Measurements from ENCODE around the gene KCNQ1OT1. TPM values are rescaled to one million over a fixed set of nuclear protein-coding genes. Genes with fewer than 3 reads are reported as not detected.

Gene KCNQ1OT1
- total RNA-seq, 1 donor from 2014 or later: 0.51 TPM

DNA sequence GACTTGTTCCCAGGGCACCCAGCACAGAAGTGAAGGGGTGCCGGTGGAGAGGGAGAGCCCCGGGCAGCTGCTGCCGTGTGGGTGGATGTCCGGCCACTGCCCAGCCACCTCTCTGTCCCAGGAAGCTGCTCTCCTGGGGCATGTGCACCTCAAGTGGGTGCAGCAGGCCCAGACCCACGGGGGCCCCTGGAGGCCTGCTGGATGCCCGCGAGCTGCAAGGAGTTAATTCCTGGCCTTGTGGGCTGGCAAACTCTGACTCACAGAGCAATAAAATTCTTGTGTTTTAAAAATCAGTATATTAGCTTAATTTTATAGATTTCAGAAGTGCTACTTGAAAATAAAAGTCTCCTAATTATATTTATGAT, 37.4 kb upstream of the KCNQ1OT1 start:
- no peak for DNase-seq (ENCODE audit: low read depth in 2 of 2)

GRCh38 chr11:2736577-2737225, 36.9 kb upstream of the KCNQ1OT1 start:
- DNase-seq (ENCODE audit: low read depth in 2 of 2): no peak

DNA sequence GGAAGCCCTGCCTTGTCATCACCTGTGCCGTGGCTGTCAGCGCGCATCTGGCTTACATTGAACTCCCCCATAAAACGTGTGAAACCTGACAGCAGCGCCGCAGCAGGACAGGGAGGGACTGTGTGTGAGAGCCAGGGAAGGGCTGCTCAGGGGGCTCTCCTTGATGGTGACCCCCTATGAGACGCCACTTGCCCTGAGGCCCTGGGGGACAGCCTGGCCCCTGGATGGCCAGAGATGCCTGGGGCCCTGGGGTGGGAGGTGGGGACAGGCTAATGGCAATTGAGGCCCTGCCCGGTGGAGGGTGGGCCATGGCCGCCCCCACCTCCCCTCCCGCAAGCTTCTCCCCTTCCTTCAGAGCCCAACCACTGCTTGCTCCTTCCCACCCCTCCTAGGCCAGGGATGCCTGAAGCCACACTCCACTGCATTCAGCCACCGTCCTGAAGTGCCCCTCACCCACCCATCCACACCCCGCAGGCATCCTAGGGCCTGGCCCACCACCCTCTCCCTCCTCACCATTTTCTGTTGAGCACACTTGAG, 35.3 kb upstream of the KCNQ1OT1 start:
- no peak for DNase-seq (ENCODE audit: low read depth in 2 of 2)

GRCh38 chr11:2734181-2735052, 34.6 kb upstream of the KCNQ1OT1 start:
- DNase-seq (ENCODE audit: low read depth in 2 of 2): no peak

DNA sequence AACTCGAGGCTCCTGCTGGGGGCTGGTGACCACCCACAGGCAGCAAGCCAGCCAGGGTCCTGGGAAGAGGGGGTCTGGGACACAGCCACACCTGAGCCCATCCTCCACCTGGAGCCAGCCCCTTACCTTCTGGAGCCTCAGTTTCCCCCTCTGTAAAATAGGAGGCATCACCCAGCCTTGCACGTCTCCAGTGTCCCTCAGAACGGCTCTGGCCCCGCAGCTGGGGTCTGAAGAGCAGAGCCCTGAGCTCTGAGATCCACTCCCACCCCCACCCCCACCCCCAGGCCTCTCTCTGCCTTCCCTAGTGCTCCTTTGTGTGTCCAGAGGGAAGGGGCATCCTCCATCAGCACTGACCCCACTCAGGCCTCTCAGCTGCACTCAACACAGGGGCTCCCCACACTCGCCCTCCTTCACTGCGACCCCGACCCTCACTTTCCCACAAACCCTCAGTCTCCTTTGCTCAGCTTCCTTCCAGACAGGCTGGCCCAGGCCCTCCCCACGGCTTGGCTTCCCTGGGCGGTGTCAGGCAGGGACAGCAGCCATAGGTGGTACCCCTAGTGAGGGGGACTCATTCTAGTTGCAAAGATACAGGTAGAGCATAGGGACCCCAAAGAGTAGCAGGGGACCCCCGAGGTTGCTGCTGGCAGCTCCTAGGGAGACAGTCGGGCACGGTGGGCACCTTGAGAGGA, 33.3 kb upstream of the KCNQ1OT1 start:
- DNase-seq (ENCODE audit: low read depth in 2 of 2): no peak

DNA sequence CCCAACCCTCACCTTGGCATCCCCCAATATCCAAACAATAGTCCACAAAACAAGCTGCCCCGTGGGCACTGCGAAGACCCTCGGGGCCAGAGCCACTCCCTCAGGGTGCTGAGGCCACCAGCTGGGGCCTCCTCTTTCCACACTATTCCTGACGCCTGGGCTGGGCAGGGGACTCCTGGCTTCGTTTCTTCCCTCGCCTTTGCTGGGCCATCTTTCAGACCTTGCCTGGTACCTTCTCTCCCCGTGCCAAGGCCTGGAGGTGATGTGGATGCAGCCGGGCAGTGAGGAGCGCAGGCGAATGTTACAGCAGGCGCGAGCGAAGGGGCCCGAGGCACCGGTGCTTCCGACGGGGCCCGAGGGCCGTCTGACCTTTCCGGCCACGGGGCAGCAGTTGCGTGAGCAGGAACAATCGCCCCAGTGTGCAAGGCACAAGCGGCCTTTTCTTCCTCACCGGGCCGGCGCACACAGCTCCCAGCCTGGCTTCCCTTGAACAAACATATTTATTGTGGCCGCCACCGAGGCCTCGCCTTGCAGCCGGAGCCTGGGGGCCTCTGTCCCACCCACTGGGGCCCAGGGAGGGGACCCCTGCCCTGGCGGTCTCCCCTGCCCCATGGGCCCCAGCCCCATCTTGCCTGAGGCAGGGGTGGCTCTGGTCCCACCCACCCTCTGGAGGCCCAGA, 32.6 kb upstream of the KCNQ1OT1 start:
- DNase-seq (ENCODE audit: low read depth in 2 of 2): no peak

GRCh38 chr11:2731130-2732125, 31.6 kb upstream of the KCNQ1OT1 start:
- no peak for DNase-seq (ENCODE audit: low read depth in 2 of 2)

- DNase-seq (ENCODE audit: low read depth in 2 of 2): no peak
Observed at GRCh38 chr11:2730272-2731129, 30.7 kb upstream of the KCNQ1OT1 start.

GRCh38 chr11:2729841-2730240, 30.0 kb upstream of the KCNQ1OT1 start:
- no peak for DNase-seq (ENCODE audit: low read depth in 2 of 2)

DNA sequence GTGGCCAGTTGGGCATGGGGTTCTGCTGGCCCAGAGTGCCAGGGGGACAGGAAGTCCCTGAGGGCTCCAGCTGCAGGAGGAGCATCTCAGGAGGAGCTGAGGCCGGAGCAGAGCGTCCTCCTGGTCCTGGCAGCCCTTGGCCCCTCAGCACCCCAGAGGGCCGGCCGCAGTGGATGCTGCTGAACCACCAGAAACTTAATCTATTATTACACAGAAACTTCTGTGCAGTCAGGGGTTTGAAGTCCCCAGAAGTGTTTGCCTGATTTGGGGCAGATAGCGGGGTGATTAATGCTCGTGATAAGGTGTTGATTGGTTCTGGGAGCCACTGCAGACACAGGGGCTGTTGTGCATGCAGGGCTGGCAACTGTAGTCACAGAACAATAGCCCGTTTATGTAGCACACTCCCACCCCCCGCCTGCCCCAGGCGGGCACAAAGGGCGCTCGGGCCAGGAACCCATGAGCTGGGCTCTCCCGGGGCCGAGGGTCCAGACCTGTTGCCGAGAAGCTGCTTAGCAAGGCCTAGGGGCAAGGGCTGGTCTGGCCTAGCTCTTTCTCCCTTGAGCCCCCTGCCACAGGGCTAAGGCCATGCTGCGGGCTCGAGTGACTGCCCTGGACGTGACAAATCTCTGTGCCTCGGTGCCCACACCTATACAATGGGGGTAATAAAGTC, 29.0 kb upstream of the KCNQ1OT1 start:
- DNase-seq (ENCODE audit: low read depth in 2 of 2): no peak

GRCh38 chr11:2728128-2728662, 28.4 kb upstream of the KCNQ1OT1 start:
- no peak for DNase-seq (ENCODE audit: low read depth in 2 of 2)

DNA sequence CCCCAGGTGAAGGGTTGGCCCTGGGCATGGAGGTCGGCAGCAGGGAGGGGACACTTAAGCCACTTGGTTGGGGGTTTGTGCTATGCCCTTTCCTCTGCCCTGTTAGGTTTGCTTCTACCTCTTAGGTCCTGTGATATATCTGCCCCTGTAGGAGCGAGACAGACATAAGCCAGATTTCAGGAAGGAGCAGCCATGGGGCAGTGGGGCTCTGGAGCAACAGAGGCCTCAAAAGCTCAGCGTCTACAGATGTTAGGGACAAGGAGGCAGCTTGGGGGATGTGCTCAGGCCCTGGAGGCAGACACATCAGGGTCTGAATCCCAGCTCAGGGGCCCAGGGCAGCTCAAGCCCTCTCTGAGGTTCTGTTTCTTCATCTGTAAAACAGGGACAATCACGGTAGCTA, 27.2 kb upstream of the KCNQ1OT1 start:
- no peak for DNase-seq (ENCODE audit: low read depth in 2 of 2)

- DNase-seq (ENCODE audit: low read depth in 2 of 2): no peak
Observed at GRCh38 chr11:2725368-2726300, 25.8 kb upstream of the KCNQ1OT1 start.

DNA sequence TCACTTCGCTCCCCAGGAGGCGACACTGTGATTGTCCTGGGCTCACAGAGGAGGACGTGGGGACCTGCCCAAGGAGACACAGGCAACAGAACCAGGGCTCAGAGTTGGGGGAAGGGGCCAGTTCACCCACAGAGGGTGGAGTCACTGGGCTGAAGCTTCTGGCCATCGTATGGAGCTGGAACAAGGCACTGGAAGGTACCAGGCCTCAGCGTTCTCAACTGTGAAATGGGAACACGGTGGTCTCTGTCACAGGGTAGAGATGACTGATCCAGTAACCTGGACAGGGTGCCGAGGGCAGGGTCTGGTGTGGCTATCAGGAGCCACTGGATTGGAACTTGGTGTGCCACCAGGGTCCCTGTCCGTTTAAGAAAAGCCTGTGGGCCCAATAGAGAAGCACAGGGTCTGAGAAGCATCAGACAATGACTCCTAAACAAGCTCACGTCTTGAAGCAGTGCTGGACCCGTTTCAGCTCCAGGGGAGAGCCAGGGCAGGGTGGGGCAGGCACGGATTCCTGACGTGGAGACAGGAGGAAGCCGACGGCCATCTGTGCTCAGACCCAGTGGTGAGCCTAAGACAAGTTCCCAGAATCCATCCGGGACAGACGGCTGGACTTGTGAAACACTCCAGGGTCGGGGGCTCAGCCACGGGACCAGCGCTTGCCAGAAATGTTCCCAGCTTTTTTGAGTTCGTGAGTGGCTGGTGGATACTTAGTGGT, 25.0 kb upstream of the KCNQ1OT1 start:
- DNase-seq (ENCODE audit: low read depth in 2 of 2): no peak

- no peak for DNase-seq (ENCODE audit: low read depth in 2 of 2)
Observed at GRCh38 chr11:2724104-2724503, 24.3 kb upstream of the KCNQ1OT1 start.

DNA sequence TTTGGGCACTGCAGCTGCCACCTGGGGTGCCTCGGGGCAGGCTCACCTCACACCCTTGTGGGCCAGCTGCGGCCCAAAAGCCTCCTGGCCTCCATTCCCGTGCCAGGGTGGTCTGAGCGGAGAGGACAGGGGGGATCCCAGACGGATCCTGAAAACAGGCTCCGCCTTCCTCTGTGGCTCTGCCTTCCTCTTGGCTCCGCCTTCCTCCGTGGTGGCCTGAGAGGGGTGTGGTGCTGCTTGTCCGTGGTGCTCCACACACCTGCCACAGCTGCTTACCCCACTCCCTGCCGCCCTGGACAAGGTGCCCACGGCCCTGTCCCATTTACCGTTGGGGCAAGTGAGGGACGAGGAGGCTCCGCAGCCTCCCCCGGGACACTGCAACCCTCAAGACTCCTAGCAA, 23.2 kb upstream of the KCNQ1OT1 start:
- DNase-seq (ENCODE audit: low read depth in 2 of 2): no peak

All from dermis microvascular lymphatic vessel endothelial cell (primary cell).